Renal cortical epithelial cell (primary cell): Measurements from ENCODE around the gene CATSPER1. TPM values are rescaled to one million over a fixed set of nuclear protein-coding genes. Genes with fewer than 3 reads are reported as not detected.
A peak's percentile ranks its signal among the peaks of the same experiment; 100 is the strongest.

Source experiments
- DNase-seq: peaks from one replicate; pipeline ENCODE4 v3.0.0-alpha.2; 2011; ENCODE audit warnings: low read depth
- total RNA-seq: library from RNA; depleted of rRNA; stranded (reverse); fragments of >200 nt; gene quantifications from 2 replicates; pipeline ENCODE4 v1.2.3, GENCODE V29; 2014

Gene CATSPER1
- 0.65 TPM in 1 of 2 replicates, not detected in the other for total RNA-seq

GRCh38 chr11:66026017-66026529 lies at the start of gene CATSPER1:
Gene CATSPER1, minus strand, starts transcription at chr11:66026479. Its CDS starts 100 bp downstream, at chr11:66026379.
- DNase-seq, result no peak

GRCh38 chr11:66075273-66075672 lies 49.0 kb upstream of the CATSPER1 start:
- DNase-seq, result no peak

- no peak for DNase-seq
Measured at GRCh38 chr11:66073669-66074068, 47.4 kb upstream of the CATSPER1 start.

GRCh38 chr11:66072518-66072917 lies 46.2 kb upstream of the CATSPER1 start:
- DNase-seq, result no peak

- no peak for DNase-seq
Measured at GRCh38 chr11:66072081-66072480, 45.8 kb upstream of the CATSPER1 start.

- DNase-seq, result no peak
Measured at GRCh38 chr11:66071381-66071801, 45.1 kb upstream of the CATSPER1 start.

GRCh38 chr11:66070604-66071380 lies 44.5 kb upstream of the CATSPER1 start:
- no peak for DNase-seq

GRCh38 chr11:66069715-66070603 lies 43.7 kb upstream of the CATSPER1 start, which contains the start of gene PACS1:
Gene PACS1, plus strand, starts transcription at chr11:66070272. Its CDS starts 215 bp downstream, at chr11:66070487.
- no peak for DNase-seq

- peak; percentile 68 for DNase-seq
Measured at GRCh38 chr11:66068923-66069714, 42.8 kb upstream of the CATSPER1 start.

GRCh38 chr11:66068154-66068821 lies 42.0 kb upstream of the CATSPER1 start:
- DNase-seq, result peak; percentile 45

GRCh38 chr11:66067640-66068039 lies 41.4 kb upstream of the CATSPER1 start:
- DNase-seq, result no peak

- no peak for DNase-seq
Measured at GRCh38 chr11:66066751-66067150, 40.5 kb upstream of the CATSPER1 start.

GRCh38 chr11:66064571-66064970 lies 38.3 kb upstream of the CATSPER1 start:
- DNase-seq, result no peak

- no peak for DNase-seq
Measured at GRCh38 chr11:66063900-66064299, 37.6 kb upstream of the CATSPER1 start.

- no peak for DNase-seq
Measured at GRCh38 chr11:66062408-66062807, 36.1 kb upstream of the CATSPER1 start.

- DNase-seq, result no peak
Measured at GRCh38 chr11:66061268-66061667, 35.0 kb upstream of the CATSPER1 start.

GRCh38 chr11:66059966-66060680 lies 33.8 kb upstream of the CATSPER1 start:
- no peak for DNase-seq

- no peak for DNase-seq
Measured at GRCh38 chr11:66056501-66056900, 30.2 kb upstream of the CATSPER1 start.

GRCh38 chr11:66055021-66055420 lies 28.7 kb upstream of the CATSPER1 start:
- no peak for DNase-seq

- DNase-seq, result no peak
Measured at GRCh38 chr11:66052664-66052982, 26.3 kb upstream of the CATSPER1 start.
